Measurements from ENCODE around the gene PC.

The PC gene

GRCh38 chr11:66881927-66882452, 76.2 kb downstream of the PC start:
- TF ChIP-seq CTCF (conservative IDR thresholded peaks at IDR 0.05; ENCODE audit: low read depth, low read length), result no peak

GRCh38 chr11:66881451-66881835, 76.7 kb downstream of the PC start:
- H3K4me3 ChIP-seq (ENCODE audit: low read depth, low read length), result no peak overlapping the region
- no peak for DNase-seq (ENCODE audit: low read depth)
- TF ChIP-seq CTCF (conservative IDR thresholded peaks at IDR 0.05; ENCODE audit: low read depth, low read length), result no peak

More at GRCh38 chr11:66881927-66882452, 76.2 kb downstream of the PC start:
- no peak for DNase-seq (ENCODE audit: low read depth)
- H3K4me3 ChIP-seq (ENCODE audit: low read depth, low read length), result no peak overlapping the region

- peak; percentile 59 for DNase-seq (ENCODE audit: low read depth)
- no peak overlapping the region for H3K4me3 ChIP-seq (ENCODE audit: low read depth, low read length)
- TF ChIP-seq CTCF (conservative IDR thresholded peaks at IDR 0.05; ENCODE audit: low read depth, low read length), result no peak
Observed at GRCh38 chr11:66880496-66881450, 77.4 kb downstream of the PC start.

- no peak for TF ChIP-seq CTCF (conservative IDR thresholded peaks at IDR 0.05; ENCODE audit: low read depth, low read length)
- no peak overlapping the region for H3K4me3 ChIP-seq (ENCODE audit: low read depth, low read length)
- DNase-seq (ENCODE audit: low read depth), result no peak
Observed at GRCh38 chr11:66879999-66880398, 78.2 kb downstream of the PC start.

- no peak for DNase-seq (ENCODE audit: low read depth)
- no peak overlapping the region for H3K4me3 ChIP-seq (ENCODE audit: low read depth, low read length)
- no peak for TF ChIP-seq CTCF (conservative IDR thresholded peaks at IDR 0.05; ENCODE audit: low read depth, low read length)
Observed at GRCh38 chr11:66879583-66879982, 78.6 kb downstream of the PC start.

GRCh38 chr11:66879000-66879399, 79.2 kb downstream of the PC start:
- no peak for DNase-seq (ENCODE audit: low read depth)
- TF ChIP-seq CTCF (conservative IDR thresholded peaks at IDR 0.05; ENCODE audit: low read depth, low read length), result no peak
- H3K4me3 ChIP-seq (ENCODE audit: low read depth, low read length), result no peak overlapping the region

All from choroid plexus epithelial cell (primary cell).